Measurements from ENCODE around the gene ITGA2B.

DNA sequence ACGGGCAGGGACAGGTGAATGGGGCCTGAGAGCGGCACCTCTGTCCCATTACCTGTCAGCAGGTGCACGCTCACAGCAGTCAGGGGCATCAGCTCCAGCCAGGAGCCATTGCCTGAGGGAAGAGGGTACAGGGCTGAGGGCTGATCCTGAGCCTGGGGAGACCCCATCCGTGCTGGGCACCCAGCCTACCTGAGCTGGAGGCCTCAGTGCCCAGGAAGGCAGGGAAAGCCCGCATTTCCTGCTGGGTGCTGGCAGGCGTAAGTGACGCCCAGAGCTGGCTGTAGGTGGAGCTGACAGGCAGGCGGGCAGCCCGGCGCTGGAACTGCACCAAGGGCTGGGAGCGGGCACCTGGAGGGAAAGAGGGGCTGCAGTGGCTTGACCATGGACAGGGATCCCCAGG lies 33.2 kb downstream of the ITGA2B start:
- TF ChIP-seq, protein P1, sequence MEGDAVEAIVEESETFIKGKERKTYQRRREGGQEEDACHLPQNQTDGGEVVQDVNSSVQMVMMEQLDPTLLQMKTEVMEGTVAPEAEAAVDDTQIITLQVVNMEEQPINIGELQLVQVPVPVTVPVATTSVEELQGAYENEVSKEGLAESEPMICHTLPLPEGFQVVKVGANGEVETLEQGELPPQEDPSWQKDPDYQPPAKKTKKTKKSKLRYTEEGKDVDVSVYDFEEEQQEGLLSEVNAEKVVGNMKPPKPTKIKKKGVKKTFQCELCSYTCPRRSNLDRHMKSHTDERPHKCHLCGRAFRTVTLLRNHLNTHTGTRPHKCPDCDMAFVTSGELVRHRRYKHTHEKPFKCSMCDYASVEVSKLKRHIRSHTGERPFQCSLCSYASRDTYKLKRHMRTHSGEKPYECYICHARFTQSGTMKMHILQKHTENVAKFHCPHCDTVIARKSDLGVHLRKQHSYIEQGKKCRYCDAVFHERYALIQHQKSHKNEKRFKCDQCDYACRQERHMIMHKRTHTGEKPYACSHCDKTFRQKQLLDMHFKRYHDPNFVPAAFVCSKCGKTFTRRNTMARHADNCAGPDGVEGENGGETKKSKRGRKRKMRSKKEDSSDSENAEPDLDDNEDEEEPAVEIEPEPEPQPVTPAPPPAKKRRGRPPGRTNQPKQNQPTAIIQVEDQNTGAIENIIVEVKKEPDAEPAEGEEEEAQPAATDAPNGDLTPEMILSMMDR (conservative IDR thresholded peaks at IDR 0.05; ENCODE audit: low read depth, low read length), result no peak
- TF ChIP-seq EZH2 (IDR thresholded peaks at IDR 0.05; ENCODE audit: borderline replicate concordance, low read depth, low read length, poor library complexity, severe bottlenecking), result no peak

Measured in A673 (cell line).